ACC112 (cell line): Measurements from ENCODE around the gene CBLIF.
"Not testable (repeated sequence)": the region's sequence is repeated elsewhere in the genome, so short reads cannot be mapped to it uniquely, and the experiment has no call there.

Source experiments
- H2AFZ ChIP-seq: fragments of 200-600 bp; sonication (generic); one replicate; pipeline ENCODE4 v1.6.0; 2017; ENCODE audit warnings: antibody characterized with exemption, low read length; ENCODE audit not compliant: unreplicated experiment
- H3K27ac ChIP-seq: fragments of 200-600 bp; sonication (generic); 2 replicates; pipeline ENCODE4 v1.5.1; 2014; ENCODE audit warnings: low read depth, mild to moderate bottlenecking, antibody characterized with exemption, low read length, moderate library complexity
- H3K27me3 ChIP-seq: fragments of 200-600 bp; sonication (generic); 2 replicates; pipeline ENCODE4 v1.6.1; 2014; ENCODE audit warnings: mild to moderate bottlenecking, antibody characterized with exemption, low read length, moderate library complexity, mixed read lengths; ENCODE audit not compliant: insufficient read depth
- H3K36me3 ChIP-seq: fragments of 200-600 bp; sonication (generic); 2 replicates; pipeline ENCODE4 v1.6.1; 2016; ENCODE audit warnings: mild to moderate bottlenecking, antibody characterized with exemption, low read length, moderate library complexity, mixed read lengths; ENCODE audit not compliant: insufficient read depth
- H3K4me1 ChIP-seq: fragments of 200-600 bp; sonication (generic); one replicate; pipeline ENCODE4 v1.6.1; 2016; ENCODE audit warnings: low read length, mixed read lengths; ENCODE audit not compliant: insufficient read depth, unreplicated experiment, control insufficient read depth
- H3K4me3 ChIP-seq: fragments of 200-600 bp; sonication (generic); 2 replicates; pipeline ENCODE4 v1.5.1; 2014; ENCODE audit warnings: mild to moderate bottlenecking, low read depth, low read length
- H3K79me2 ChIP-seq: fragments of 200-600 bp; sonication (generic); one replicate; pipeline ENCODE4 v1.6.0; 2016; ENCODE audit warnings: low read length; ENCODE audit not compliant: control insufficient read depth, unreplicated experiment, insufficient read depth

CBLIF gene

GRCh38 chr11:59848439-59848838, 3.1 kb upstream of the CBLIF start:
- not testable (repeated sequence) for H3K4me3 ChIP-seq, H3K4me1 ChIP-seq, H2AFZ ChIP-seq

GRCh38 chr11:59847626-59848025, 2.3 kb upstream of the CBLIF start:
- peaks cover 22% of the 10 kb centered on the region for H3K27me3 ChIP-seq
- no peak overlapping the region for H3K27ac ChIP-seq

More at GRCh38 chr11:59848439-59848838, 3.1 kb upstream of the CBLIF start:
- peaks cover 30% of the 10 kb centered on the region for H3K27me3 ChIP-seq
- not testable (repeated sequence) for H3K36me3 ChIP-seq, H3K79me2 ChIP-seq, H3K27ac ChIP-seq

GRCh38 chr11:59846556-59846955, 1.3 kb upstream of the CBLIF start:
- Histone ChIP-seq H3K27ac (no peak overlapping the region), H3K4me3 (no peak overlapping the region), H2AFZ (no peak overlapping the region), H3K79me2 (no peaks in the 10 kb centered on the region), H3K4me1 (no peaks in the 10 kb centered on the region), H3K27me3 (peaks cover 22% of the 10 kb centered on the region; the same call in 1 of the 2 replicates), H3K36me3 (no peaks in the 10 kb centered on the region)

More at GRCh38 chr11:59847626-59848025, 2.3 kb upstream of the CBLIF start:
- Histone ChIP-seq H3K4me1 (no peaks in the 10 kb centered on the region), H3K4me3 (no peak overlapping the region), H3K79me2 (no peaks in the 10 kb centered on the region), H3K36me3 (no peaks in the 10 kb centered on the region), H2AFZ (no peak overlapping the region)

- H3K27ac ChIP-seq: no peak overlapping the region
- peaks cover 35% of the 10 kb centered on the region for H3K27me3 ChIP-seq
- H3K4me3 ChIP-seq: no peak overlapping the region
- no peaks in the 10 kb centered on the region for H3K4me1 ChIP-seq
- H3K79me2 ChIP-seq: no peaks in the 10 kb centered on the region
- no peak overlapping the region for H2AFZ ChIP-seq
- no peaks in the 10 kb centered on the region for H3K36me3 ChIP-seq
These were observed 3.0 kb downstream of the CBLIF start for GRCh38 chr11:59842316-59842715.

- H3K4me1 ChIP-seq: no peaks in the 10 kb centered on the region
- H3K27me3 ChIP-seq: peaks cover 34% of the 10 kb centered on the region
- H2AFZ ChIP-seq: no peak overlapping the region
- no peak overlapping the region for H3K4me3 ChIP-seq
- no peaks in the 10 kb centered on the region for H3K79me2 ChIP-seq
- no peaks in the 10 kb centered on the region for H3K36me3 ChIP-seq
- no peak overlapping the region for H3K27ac ChIP-seq
These were observed 3.8 kb downstream of the CBLIF start for GRCh38 chr11:59841514-59841913.

GRCh38 chr11:59839615-59840014, 5.7 kb downstream of the CBLIF start:
- H3K79me2 ChIP-seq: no peaks in the 10 kb centered on the region

GRCh38 chr11:59833602-59834001, 11.7 kb downstream of the CBLIF start:
- no peak overlapping the region for H2AFZ ChIP-seq
- no peaks in the 10 kb centered on the region for H3K36me3 ChIP-seq
- H3K79me2 ChIP-seq: no peaks in the 10 kb centered on the region
- H3K4me1 ChIP-seq: peaks cover 4% of the 10 kb centered on the region
- no peak overlapping the region for H3K4me3 ChIP-seq
- H3K27me3 ChIP-seq: peaks cover 27% of the 10 kb centered on the region
- H3K27ac ChIP-seq: no peak overlapping the region

More at GRCh38 chr11:59839615-59840014, 5.7 kb downstream of the CBLIF start:
- H2AFZ ChIP-seq: no peak overlapping the region
- H3K36me3 ChIP-seq: no peaks in the 10 kb centered on the region
- no peaks in the 10 kb centered on the region for H3K4me1 ChIP-seq
- H3K27ac ChIP-seq: no peak overlapping the region
- peaks cover 38% of the 10 kb centered on the region for H3K27me3 ChIP-seq
- no peak overlapping the region for H3K4me3 ChIP-seq

- peak overlapping the region; percentile 34; the same call in 1 of the 2 replicates for H3K4me3 ChIP-seq
- H2AFZ ChIP-seq: peak overlapping the region; percentile 22
- no peaks in the 10 kb centered on the region for H3K27me3 ChIP-seq
- no peaks in the 10 kb centered on the region for H3K36me3 ChIP-seq
- peaks cover 4% of the 10 kb centered on the region for H3K4me1 ChIP-seq
- H3K27ac ChIP-seq: no peak overlapping the region
- no peaks in the 10 kb centered on the region for H3K79me2 ChIP-seq
These were observed 15.9 kb downstream of the CBLIF start for GRCh38 chr11:59829358-59829757.

GRCh38 chr11:59822989-59823566, 22.2 kb downstream of the CBLIF start:
- no peak overlapping the region for H3K27ac ChIP-seq
- no peaks in the 10 kb centered on the region for H3K79me2 ChIP-seq
- no peaks in the 10 kb centered on the region for H3K4me1 ChIP-seq
- no peaks in the 10 kb centered on the region for H3K36me3 ChIP-seq
- no peak overlapping the region for H2AFZ ChIP-seq
- H3K4me3 ChIP-seq: no peak overlapping the region
- 0 out of 2 replicates have a peak, but pooled peaks cover 5% of the 10 kb centered on the region for H3K27me3 ChIP-seq

- Histone ChIP-seq H3K4me1 (no peaks in the 10 kb centered on the region), H2AFZ (no peak overlapping the region), H3K79me2 (no peaks in the 10 kb centered on the region), H3K27me3 (0 out of 2 replicates have a peak, but pooled peaks cover 8% of the 10 kb centered on the region), H3K36me3 (no peaks in the 10 kb centered on the region), H3K27ac (no peak overlapping the region), H3K4me3 (no peak overlapping the region)
These were observed 26.7 kb downstream of the CBLIF start for GRCh38 chr11:59818572-59818971.

GRCh38 chr11:59816434-59816833, 28.9 kb downstream of the CBLIF start:
- H3K27me3 ChIP-seq, H2AFZ ChIP-seq, H3K27ac ChIP-seq, H3K36me3 ChIP-seq, H3K79me2 ChIP-seq, H3K4me3 ChIP-seq, H3K4me1 ChIP-seq: not testable (repeated sequence)
